Astrocyte (in vitro differentiated cells and primary cell): ENCODE data around the gene CLDN18. TPM values are rescaled to one million over a fixed set of nuclear protein-coding genes. Genes with fewer than 3 reads are reported as not detected.

Experiments
- DNase-seq: peaks from one replicate; pipeline ENCODE4 v3.0.0-alpha.2; 2010; ENCODE audit warnings: low read depth
- FAIRE-seq: peaks from 2 replicates; lab custom pipeline; 2011; peaks lifted over from hg19 to GRCh38; lab: Jason Lieb, UNC
- H2AFZ ChIP-seq: 2 replicates; pipeline ENCODE4 v1.6.0; 2012; ENCODE audit warnings: low read depth, low read length, inconsistent platforms
- H3K27ac ChIP-seq: 2 replicates; pipeline ENCODE4 v1.5.1; 2011; ENCODE audit warnings: low read depth, low read length, inconsistent platforms
- H3K27me3 ChIP-seq: 2 replicates; pipeline ENCODE4 v1.6.0; 2011; ENCODE audit warnings: low read length, inconsistent platforms; ENCODE audit not compliant: insufficient read depth
- H3K36me3 ChIP-seq: 2 replicates; pipeline ENCODE4 v1.5.1; 2011; ENCODE audit warnings: low read length, inconsistent platforms; ENCODE audit not compliant: insufficient read depth
- H3K4me1 ChIP-seq: 2 replicates; pipeline ENCODE4 v1.5.1; 2011; ENCODE audit warnings: low read length, inconsistent platforms; ENCODE audit not compliant: insufficient read depth
- H3K4me2 ChIP-seq: 2 replicates; pipeline ENCODE4 v1.6.0; 2012; ENCODE audit warnings: low read length, inconsistent platforms
- H3K4me3 ChIP-seq: 2 replicates; pipeline ENCODE4 v1.5.1; 2011; ENCODE audit warnings: low read depth, mild to moderate bottlenecking, low read length, inconsistent platforms; ENCODE audit not compliant: insufficient read depth
- H3K79me2 ChIP-seq: 2 replicates; pipeline ENCODE4 v1.6.0; 2012; ENCODE audit warnings: mild to moderate bottlenecking, low read length, inconsistent platforms; ENCODE audit not compliant: insufficient read depth
- H3K9ac ChIP-seq: 2 replicates; pipeline ENCODE4 v1.6.0; 2012; ENCODE audit warnings: mild to moderate bottlenecking, low read length, inconsistent platforms
- H3K9me3 ChIP-seq: 2 replicates; pipeline ENCODE4 v1.5.1; 2012; ENCODE audit warnings: low read depth, mild to moderate bottlenecking, low read length, inconsistent platforms; ENCODE audit not compliant: insufficient read depth
- H4K20me1 ChIP-seq: 2 replicates; pipeline ENCODE4 v1.6.0; 2012; ENCODE audit warnings: low read length, inconsistent platforms; ENCODE audit not compliant: insufficient read depth
- H3K27ac Mint-ChIP-seq: one replicate; pipeline ENCODE4 v1.8.0; 2021; ENCODE audit warnings: mild to moderate bottlenecking, mixed read lengths; ENCODE audit not compliant: unreplicated experiment
- H3K27me3 Mint-ChIP-seq: one replicate; pipeline ENCODE4 v1.8.0; 2021; ENCODE audit warnings: low read depth, mixed read lengths; ENCODE audit not compliant: unreplicated experiment
- H3K36me3 Mint-ChIP-seq: one replicate; pipeline ENCODE4 v1.8.0; 2021; ENCODE audit warnings: low read depth, mixed read lengths; ENCODE audit not compliant: unreplicated experiment
- H3K4me1 Mint-ChIP-seq: one replicate; pipeline ENCODE4 v1.8.0; 2021; ENCODE audit warnings: low read depth, mixed read lengths; ENCODE audit not compliant: unreplicated experiment
- H3K4me3 Mint-ChIP-seq: one replicate; pipeline ENCODE4 v1.8.0; 2021; ENCODE audit warnings: mild to moderate bottlenecking, moderate library complexity, mixed read lengths; ENCODE audit not compliant: unreplicated experiment
- H3K9me3 Mint-ChIP-seq: one replicate; pipeline ENCODE4 v1.8.0; 2021; ENCODE audit warnings: mild to moderate bottlenecking, mixed read lengths; ENCODE audit not compliant: unreplicated experiment
- EZH2 ChIP-seq: IDR thresholded peaks from 2 replicates; pipeline ENCODE4 v1.6.1; 2012; ENCODE audit warnings: mild to moderate bottlenecking, low read length, inconsistent platforms; ENCODE audit not compliant: insufficient read depth
- total RNA-seq: library from RNA; stranded (reverse); gene quantifications from 2 replicates; pipeline ENCODE4 v1.2.1, GENCODE V29; 2021
- TF ChIP-seq, protein P1 (sequence below): IDR thresholded peaks from 2 replicates; pipeline ENCODE4 v1.5.1; 2011; ENCODE audit warnings: low read depth, mild to moderate bottlenecking, inconsistent platforms, low read length, moderate library complexity; ENCODE audit not compliant: insufficient read depth

Gene CLDN18
- total RNA-seq, 1 donor from 2014 or later: not detected

DNA sequence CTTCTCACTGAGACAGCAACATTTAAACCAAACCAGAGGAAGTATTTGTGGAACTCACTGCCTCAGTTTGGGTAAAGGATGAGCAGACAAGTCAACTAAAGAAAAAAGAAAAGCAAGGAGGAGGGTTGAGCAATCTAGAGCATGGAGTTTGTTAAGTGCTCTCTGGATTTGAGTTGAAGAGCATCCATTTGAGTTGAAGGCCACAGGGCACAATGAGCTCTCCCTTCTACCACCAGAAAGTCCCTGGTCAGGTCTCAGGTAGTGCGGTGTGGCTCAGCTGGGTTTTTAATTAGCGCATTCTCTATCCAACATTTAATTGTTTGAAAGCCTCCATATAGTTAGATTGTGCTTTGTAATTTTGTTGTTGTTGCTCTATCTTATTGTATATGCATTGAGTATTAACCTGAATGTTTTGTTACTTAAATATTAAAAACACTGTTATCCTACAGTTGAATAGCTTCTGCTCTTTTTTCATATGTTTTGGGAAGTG is 23.3 kb downstream of the CLDN18 start:
- H3K36me3 Mint-ChIP-seq: peaks cover 17% of the 10 kb centered on the region
- TF ChIP-seq, protein P1, sequence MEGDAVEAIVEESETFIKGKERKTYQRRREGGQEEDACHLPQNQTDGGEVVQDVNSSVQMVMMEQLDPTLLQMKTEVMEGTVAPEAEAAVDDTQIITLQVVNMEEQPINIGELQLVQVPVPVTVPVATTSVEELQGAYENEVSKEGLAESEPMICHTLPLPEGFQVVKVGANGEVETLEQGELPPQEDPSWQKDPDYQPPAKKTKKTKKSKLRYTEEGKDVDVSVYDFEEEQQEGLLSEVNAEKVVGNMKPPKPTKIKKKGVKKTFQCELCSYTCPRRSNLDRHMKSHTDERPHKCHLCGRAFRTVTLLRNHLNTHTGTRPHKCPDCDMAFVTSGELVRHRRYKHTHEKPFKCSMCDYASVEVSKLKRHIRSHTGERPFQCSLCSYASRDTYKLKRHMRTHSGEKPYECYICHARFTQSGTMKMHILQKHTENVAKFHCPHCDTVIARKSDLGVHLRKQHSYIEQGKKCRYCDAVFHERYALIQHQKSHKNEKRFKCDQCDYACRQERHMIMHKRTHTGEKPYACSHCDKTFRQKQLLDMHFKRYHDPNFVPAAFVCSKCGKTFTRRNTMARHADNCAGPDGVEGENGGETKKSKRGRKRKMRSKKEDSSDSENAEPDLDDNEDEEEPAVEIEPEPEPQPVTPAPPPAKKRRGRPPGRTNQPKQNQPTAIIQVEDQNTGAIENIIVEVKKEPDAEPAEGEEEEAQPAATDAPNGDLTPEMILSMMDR: no peak
- no peak for TF ChIP-seq EZH2
- Histone ChIP-seq H3K36me3 (peaks cover 3% of the 10 kb centered on the region), H3K9ac (no peak overlapping the region), H3K27ac (no peak overlapping the region), H3K27me3 (no peaks in the 10 kb centered on the region), H3K4me1 (no peaks in the 10 kb centered on the region), H3K4me2 (no peak overlapping the region), H3K9me3 (no peaks in the 10 kb centered on the region), H3K79me2 (no peaks in the 10 kb centered on the region), H2AFZ (no peak overlapping the region), H3K4me3 (no peak overlapping the region), H4K20me1 (no peaks in the 10 kb centered on the region)
- peaks cover 2% of the 10 kb centered on the region for H3K4me1 Mint-ChIP-seq
- no peaks in the 10 kb centered on the region for H3K9me3 Mint-ChIP-seq
- FAIRE-seq (no peak), DNase-seq (no peak)
- H3K27me3 Mint-ChIP-seq: no peaks in the 10 kb centered on the region
- no peak overlapping the region for H3K4me3 Mint-ChIP-seq
- H3K27ac Mint-ChIP-seq: no peak overlapping the region

DNA sequence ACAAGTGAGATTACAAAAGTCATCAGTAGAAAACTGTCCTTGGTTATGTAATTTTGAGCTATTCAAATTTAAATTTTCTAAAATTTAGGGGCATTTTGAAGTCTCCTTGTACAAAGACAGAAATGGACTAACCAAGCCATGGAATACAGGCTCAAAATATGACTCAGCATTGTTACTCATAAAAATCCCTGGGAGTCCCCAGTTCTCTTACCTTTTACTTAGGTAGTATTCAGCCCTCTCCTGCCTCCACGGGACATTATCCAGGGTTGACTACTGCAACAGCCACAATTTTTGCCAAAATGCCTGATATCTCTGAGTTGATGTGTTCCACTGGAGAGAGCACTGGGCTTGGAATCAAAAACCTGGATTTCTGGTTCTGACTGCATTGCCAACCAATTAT is 25.0 kb downstream of the CLDN18 start:
- TF ChIP-seq EZH2: no peak
- TF ChIP-seq, protein P1: no peak
- Histone ChIP-seq H3K4me1 (no peaks in the 10 kb centered on the region), H2AFZ (no peak overlapping the region), H3K4me2 (no peak overlapping the region), H3K27me3 (no peaks in the 10 kb centered on the region), H3K4me3 (no peak overlapping the region), H4K20me1 (no peaks in the 10 kb centered on the region), H3K9ac (no peak overlapping the region), H3K9me3 (no peaks in the 10 kb centered on the region), H3K36me3 (peaks cover 3% of the 10 kb centered on the region), H3K79me2 (no peaks in the 10 kb centered on the region), H3K27ac (no peak overlapping the region)
- no peaks in the 10 kb centered on the region for H3K27me3 Mint-ChIP-seq
- H3K4me1 Mint-ChIP-seq: peaks cover 2% of the 10 kb centered on the region
- no peak for FAIRE-seq
- peaks cover 14% of the 10 kb centered on the region for H3K36me3 Mint-ChIP-seq
- no peak overlapping the region for H3K27ac Mint-ChIP-seq
- no peak for DNase-seq
- no peak overlapping the region for H3K4me3 Mint-ChIP-seq
- no peaks in the 10 kb centered on the region for H3K9me3 Mint-ChIP-seq

- Histone ChIP-seq H3K9ac (no peak overlapping the region), H4K20me1 (no peaks in the 10 kb centered on the region), H3K36me3 (peaks cover 3% of the 10 kb centered on the region), H3K79me2 (no peaks in the 10 kb centered on the region), H3K9me3 (no peaks in the 10 kb centered on the region), H3K4me2 (no peak overlapping the region), H3K27ac (no peak overlapping the region), H3K27me3 (no peaks in the 10 kb centered on the region), H3K4me1 (no peaks in the 10 kb centered on the region), H2AFZ (no peak overlapping the region), H3K4me3 (no peak overlapping the region)
- Mint-ChIP-seq H3K4me1 (peaks cover 2% of the 10 kb centered on the region), H3K36me3 (peaks cover 5% of the 10 kb centered on the region), H3K27me3 (no peaks in the 10 kb centered on the region), H3K27ac (no peak overlapping the region), H3K9me3 (no peaks in the 10 kb centered on the region), H3K4me3 (no peak overlapping the region)
- TF ChIP-seq, protein P1: no peak
- no peak for TF ChIP-seq EZH2
- FAIRE-seq: no peak
- DNase-seq: no peak
Measured at GRCh38 chr3:138036572-138036971, 26.6 kb downstream of the CLDN18 start.
